ENCODE measurements around the gene LRRC3. TPM values are rescaled to one million over a fixed set of nuclear protein-coding genes. Genes with fewer than 3 reads are reported as not detected.

The LRRC3 gene
- total and polyA plus RNA-seq, 2 of the 8 experiments (the other 6 are each of a cell fraction or from before 2014, with no cell fraction given): 3.1 to 5.4 TPM

GRCh38 chr21:44508426-44508710, 53.1 kb downstream of the LRRC3 start:
- Histone ChIP-seq H3K9me3 (ENCODE audit: insufficient read depth in 2 of 2, low read depth in 1 of 2, low read length in 1 of 2) (no peaks in the 10 kb centered on the region), H4K5ac (ENCODE audit: insufficient read length, low read depth, low read length) (no peak overlapping the region), H4K8ac (ENCODE audit: extremely low read depth, insufficient read depth, low read length) (no peak overlapping the region), H3K4ac (replicated peaks; ENCODE audit: insufficient read length, low read depth, low read length) (no peak overlapping the region), H3K9ac (replicated peaks in 1 of 4; ENCODE audit: extremely low read depth in 1 of 4, low read depth in 3 of 4, low read length in 3 of 4) (no peak overlapping the region), H3K56ac (replicated peaks; ENCODE audit: insufficient read length, low read depth, low read length) (no peak overlapping the region), H3K23me2 (ENCODE audit: low read depth, low read length) (0 out of 2 replicates have a peak, but pooled peaks cover 2% of the 10 kb centered on the region), H2BK5ac (ENCODE audit: low read depth, low read length) (no peak overlapping the region), H4K91ac (replicated peaks; ENCODE audit: insufficient read length, low read length) (no peak overlapping the region), H3K18ac (ENCODE audit: extremely low read depth, low read length) (no peak overlapping the region), H2BK15ac (ENCODE audit: low read length) (no peak overlapping the region), H3K4me1 (replicated peaks in 1 of 4; ENCODE audit: control insufficient read depth in 3 of 4, insufficient read depth in 4 of 4, low read length in 3 of 4) (no peaks in the 10 kb centered on the region; a peak in 3 of 7 replicates), H3K23ac (ENCODE audit: insufficient read length) (no peak overlapping the region), H3K14ac (ENCODE audit: insufficient read length) (no peak overlapping the region), H3K27me3 (replicated peaks in 1 of 4; ENCODE audit: control insufficient read depth in 3 of 4, extremely low read depth in 1 of 4, insufficient read depth in 3 of 4, low read length in 3 of 4) (no peaks in the 10 kb centered on the region), H2BK12ac (ENCODE audit: low read depth, low read length) (no peak overlapping the region), H3K4me2 (ENCODE audit: insufficient read depth in 1 of 2, low read depth in 2 of 2, low read length in 2 of 2) (no peak overlapping the region), H2AFZ (ENCODE audit: low read length) (no peak overlapping the region), H2BK20ac (ENCODE audit: low read length) (no peak overlapping the region), H3K4me3 (ENCODE audit: extremely low read depth in 1 of 4, insufficient read depth in 2 of 4, low read depth in 3 of 4, low read length in 4 of 4) (no peak overlapping the region), H4K20me1 (replicated peaks in 1 of 2; ENCODE audit: control insufficient read depth in 1 of 2, insufficient read depth in 2 of 2, low read length in 2 of 2) (peaks cover 3 to 6% of the 10 kb centered on the region in 2 experiments), H3K36me3 (ENCODE audit: control insufficient read depth in 2 of 4, insufficient read depth in 4 of 4, low read length in 3 of 4) (peaks cover 0 to 8% (median 8%) of the 10 kb centered on the region in 4 experiments; a peak in 4 of 8 replicates), H2AK5ac (ENCODE audit: low read depth, low read length) (no peak overlapping the region), H2BK120ac (replicated peaks; ENCODE audit: low read depth, low read length) (no peak overlapping the region), H3K79me1 (ENCODE audit: low read depth, low read length) (no peaks in the 10 kb centered on the region), H3K79me2 (ENCODE audit: control insufficient read depth in 1 of 2, insufficient read depth in 2 of 2, low read length in 2 of 2) (no peaks in the 10 kb centered on the region), H3K27ac (ENCODE audit: low read depth, low read length) (no peak overlapping the region)
- 92% methylated on average over 9 of the region's 9 CpGs; no CpG with 5 or more reads in 1 of the 2 experiments for WGBS, 2 experiments (ENCODE audit: extremely low coverage in 1 of 2, insufficient coverage in 1 of 2, insufficient read length in 1 of 2, insufficient replicate concordance in 2 of 2, low coverage in 1 of 2, low lambda C conversion rate in 2 of 2, missing lambda C conversion rate in 1 of 2)
- FAIRE-seq (no peak), DNase-seq (ENCODE audit: low read depth in 1 of 2, low spot score in 2 of 2) (no peak)
- POLR2A ChIA-PET (ENCODE audit: partially characterized antibody): interaction anchor here (1.1 to 1.7 kb wide), 2 partner anchors 15 to 72 kb away, joined by 3 to 4 read pairs; no protein-coding TSS in a partner anchor
- CTCF ChIA-PET (ENCODE audit: partially characterized antibody): interaction anchor here (1.0 to 1.1 kb wide), 2 partner anchors 19 to 41 kb away, joined by 3 read pairs; no protein-coding TSS in a partner anchor
- TF ChIP-seq SIX5 (IDR thresholded peaks at IDR 0.05; ENCODE audit: low read depth, low read length): no peak
- TF ChIP-seq NANOG (IDR thresholded peaks at IDR 0.05; ENCODE audit: insufficient read depth, low read depth, low read length, poor library complexity, severe bottlenecking): no peak

Measured in H1 (cell line).